ENCODE measurements around the gene PLCH1. TPM values are rescaled to one million over a fixed set of nuclear protein-coding genes. Genes with fewer than 3 reads are reported as not detected.

PLCH1 gene
- total and polyA plus RNA-seq, 10 of the 15 experiments (the other 5 are each of a cell fraction or from before 2014, with no cell fraction given) = 0.03 to 0.22 (median 0.04) TPM; not detected in 5

GRCh38 chr3:155556531-155556930 is 188.3 kb downstream of the PLCH1 start:
- BruUV-seq (replicated peaks) = no TSS peak
- no peak for FAIRE-seq
- no peaks in the 10 kb centered on the region for H3K36me3 ChIP-seq (ENCODE audit: control insufficient read depth in 2 of 2, insufficient read depth in 2 of 2, low read length in 1 of 2)
- no peak for TF ChIP-seq STAT3 (IDR thresholded peaks at IDR 0.05; ENCODE audit: low read depth, low read length)
- TF ChIP-seq IRF3 (IDR thresholded peaks at IDR 0.05) = no peak
- no peak for TF ChIP-seq ZNF687 (IDR thresholded peaks at IDR 0.05)
- TF ChIP-seq, protein P1, sequence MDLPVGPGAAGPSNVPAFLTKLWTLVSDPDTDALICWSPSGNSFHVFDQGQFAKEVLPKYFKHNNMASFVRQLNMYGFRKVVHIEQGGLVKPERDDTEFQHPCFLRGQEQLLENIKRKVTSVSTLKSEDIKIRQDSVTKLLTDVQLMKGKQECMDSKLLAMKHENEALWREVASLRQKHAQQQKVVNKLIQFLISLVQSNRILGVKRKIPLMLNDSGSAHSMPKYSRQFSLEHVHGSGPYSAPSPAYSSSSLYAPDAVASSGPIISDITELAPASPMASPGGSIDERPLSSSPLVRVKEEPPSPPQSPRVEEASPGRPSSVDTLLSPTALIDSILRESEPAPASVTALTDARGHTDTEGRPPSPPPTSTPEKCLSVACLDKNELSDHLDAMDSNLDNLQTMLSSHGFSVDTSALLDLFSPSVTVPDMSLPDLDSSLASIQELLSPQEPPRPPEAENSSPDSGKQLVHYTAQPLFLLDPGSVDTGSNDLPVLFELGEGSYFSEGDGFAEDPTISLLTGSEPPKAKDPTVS (IDR thresholded peaks at IDR 0.05; ENCODE audit: low read depth, low read length) = no peak
- no peak for TF ChIP-seq E4F1 (IDR thresholded peaks at IDR 0.05; ENCODE audit: borderline replicate concordance, partially characterized antibody)
- no peak for TF ChIP-seq CREB1 (IDR thresholded peaks at IDR 0.05; ENCODE audit: low read depth)
- no peak for TF ChIP-seq SREBF1 (IDR thresholded peaks at IDR 0.05; ENCODE audit: low read length)
- no peak for TF ChIP-seq BMI1 (IDR thresholded peaks at IDR 0.05; ENCODE audit: borderline replicate concordance)
- TF ChIP-seq SUZ12 (IDR thresholded peaks at IDR 0.05; ENCODE audit: unreplicated experiment) = no peak
- TF ChIP-seq CHD4 (IDR thresholded peaks at IDR 0.05) = no peak
- no peak for TF ChIP-seq NFYB (IDR thresholded peaks at IDR 0.05; ENCODE audit: insufficient read depth, low read depth, low read length)
- TF ChIP-seq SREBF2 (IDR thresholded peaks at IDR 0.05; ENCODE audit: low read length) = no peak
- TF ChIP-seq BRCA1 (IDR thresholded peaks at IDR 0.05; ENCODE audit: low read depth, low read length) = no peak

More at GRCh38 chr3:155556531-155556930, 188.3 kb downstream of the PLCH1 start:
- Histone ChIP-seq H3K9me3 (replicated peaks; ENCODE audit: control insufficient read depth, insufficient read depth, low read length) (no peaks in the 10 kb centered on the region), H3K4me2 (ENCODE audit: control insufficient read depth, insufficient read depth) (no peak overlapping the region), H3K79me2 (ENCODE audit: control insufficient read depth, insufficient read depth, low read length) (no peaks in the 10 kb centered on the region), H3K4me3 (no peak overlapping the region), H2AFZ (ENCODE audit: control insufficient read depth, low read depth, low read length) (no peak overlapping the region), H3K4me1 (ENCODE audit: control insufficient read depth, insufficient read depth, low read length) (no peaks in the 10 kb centered on the region), H4K20me1 (ENCODE audit: control insufficient read depth, insufficient read depth) (no peaks in the 10 kb centered on the region), H3K27me3 (replicated peaks in 1 of 2; ENCODE audit: control insufficient read depth in 2 of 2, insufficient read depth in 2 of 2, low read length in 1 of 2) (no peaks in the 10 kb centered on the region; a peak in 1 of 4 replicates), H3K9ac (ENCODE audit: control insufficient read depth, insufficient read depth, low read length) (no peak overlapping the region), H3K27ac (ENCODE audit: control insufficient read depth, insufficient read depth) (no peak overlapping the region)
- in situ Hi-C loops (cut with MboI) (no loop called here), intact Hi-C loops (cut with micrococcal nuclease; ENCODE audit: unreplicated experiment) (loop anchor here (10.0 kb wide), 1 partner anchor 318 kb away; the partner anchor contains the start of gene GMPS)
- WGBS (ENCODE audit: insufficient coverage, insufficient replicate concordance, low lambda C conversion rate, missing lambda C conversion rate) = 28% methylated on average over 4 of the region's 4 CpGs
- ChIA-PET SMC1A (ENCODE audit: uncharacterized antibody, unreplicated experiment) (interaction anchor here (0.7 kb wide), 1 partner anchor 255 kb away, joined by 3 read pairs; no protein-coding TSS in a partner anchor), RAD21 (ENCODE audit: unreplicated experiment) (no interaction called here), CTCF (interaction anchor here (1.1 kb wide), 1 partner anchor 8 kb away, joined by 4 read pairs; no protein-coding TSS in a partner anchor), POLR2A (no interaction called here)
- no peak for DNase-seq (ENCODE audit: low read depth, low spot score)
- ATAC-seq = no peak
